Activated T-helper 17 cell treated with anti-CD3 and anti-CD28 coated beads, Interleukin-2, amount 50 U/mL, for 72 hours (primary cell): Measurements from ENCODE around the gene RASSF3. TPM values are rescaled to one million over a fixed set of nuclear protein-coding genes. Genes with fewer than 3 reads are reported as not detected.
"Not testable (repeated sequence)": the region's sequence is repeated elsewhere in the genome, so short reads cannot be mapped to it uniquely, and the experiment has no call there.

Experiments used
- ATAC-seq: fragments of 150-1000 bp; cut with Tn5 transposase; replicated peaks from 2 replicates; pipeline ENCODE4 v1.10.0; 2021; ENCODE audit warnings: mild to moderate bottlenecking, moderate library complexity
- H3K27ac Mint-ChIP-seq: one replicate; pipeline ENCODE4 v1.8.0; 2022; ENCODE audit warnings: mixed read lengths
- H3K27me3 Mint-ChIP-seq: one replicate; pipeline ENCODE4 v1.8.0; 2022; ENCODE audit warnings: mixed read lengths
- H3K36me3 Mint-ChIP-seq: one replicate; pipeline ENCODE4 v1.8.0; 2022; ENCODE audit warnings: low read depth, mild to moderate bottlenecking, mixed read lengths
- H3K4me1 Mint-ChIP-seq: one replicate; pipeline ENCODE4 v1.8.0; 2022; ENCODE audit warnings: mixed read lengths
- H3K4me3 Mint-ChIP-seq: one replicate; pipeline ENCODE4 v1.8.0; 2022; ENCODE audit warnings: mild to moderate bottlenecking, mixed read lengths
- H3K9me3 Mint-ChIP-seq: one replicate; pipeline ENCODE4 v1.8.0; 2022; ENCODE audit warnings: mixed read lengths
- total RNA-seq, 2 donors: library from RNA; stranded (reverse); gene quantifications; one replicate each; pipeline ENCODE4 v1.2.3, GENCODE V29; 2022

Gene RASSF3
- total RNA-seq, 2 donors from 2014 or later, result 31.0 to 43.9 TPM

DNA sequence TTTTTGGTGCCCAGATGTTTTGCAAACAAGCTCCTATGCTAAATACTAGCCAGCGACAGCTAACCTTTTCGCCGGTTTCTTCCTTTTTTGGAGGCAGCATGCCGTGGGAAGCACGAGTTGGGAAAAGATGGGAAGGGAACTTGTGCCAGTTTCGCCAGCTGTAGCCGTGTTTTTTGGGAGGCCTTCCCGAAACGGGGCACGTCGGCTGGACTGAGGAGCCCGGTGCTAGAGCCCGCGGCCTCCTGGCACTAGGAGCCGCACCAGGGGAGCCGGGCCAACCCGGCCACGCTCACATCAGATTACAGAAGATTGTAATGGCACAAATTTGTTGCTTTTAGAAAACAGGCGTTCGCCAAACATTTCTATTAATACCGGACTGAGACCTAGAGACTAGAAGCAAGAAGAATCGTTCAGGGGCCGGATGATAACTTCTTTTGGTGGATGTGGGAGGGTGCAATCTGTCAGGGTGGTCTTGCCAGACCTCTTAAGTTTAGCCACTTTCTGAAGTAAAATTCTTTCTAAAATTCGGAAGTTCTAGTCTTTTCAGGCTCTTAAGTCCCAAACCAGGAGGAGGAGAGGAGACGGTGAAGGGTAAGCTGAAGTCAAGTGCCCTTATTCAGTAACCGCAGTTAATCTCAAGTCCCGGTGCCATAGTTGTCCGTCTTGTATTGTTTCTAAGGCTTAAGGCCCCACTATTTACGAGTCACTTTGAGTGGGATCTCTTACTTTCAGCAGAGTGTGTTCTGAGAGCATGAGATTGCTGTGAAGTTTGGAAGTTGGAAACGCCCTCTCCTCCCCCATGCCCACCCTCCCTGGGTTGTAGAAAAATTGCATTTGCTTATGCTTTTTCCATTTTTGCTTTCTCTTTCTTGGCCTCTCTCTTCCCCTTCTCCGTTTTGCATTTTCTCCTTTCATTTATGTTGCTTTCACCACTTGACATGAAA, 1.3 kb downstream of the RASSF3 start:
- Mint-ChIP-seq H3K27me3 (no peaks in the 10 kb centered on the region), H3K27ac (peak overlapping the region; percentile 90), H3K4me1 (peaks cover 33% of the 10 kb centered on the region), H3K36me3 (peaks cover 61% of the 10 kb centered on the region), H3K4me3 (peak overlapping the region; percentile 91), H3K9me3 (no peaks in the 10 kb centered on the region)
- no peak for ATAC-seq

GRCh38 chr12:64612843-64613242, 2.5 kb downstream of the RASSF3 start:
- peaks cover 68% of the 10 kb centered on the region for H3K36me3 Mint-ChIP-seq
- H3K27ac Mint-ChIP-seq, result peak overlapping the region; percentile 90
- H3K27me3 Mint-ChIP-seq, result no peaks in the 10 kb centered on the region
- peaks cover 35% of the 10 kb centered on the region for H3K4me1 Mint-ChIP-seq
- no peak for ATAC-seq
- H3K9me3 Mint-ChIP-seq, result no peaks in the 10 kb centered on the region
- H3K4me3 Mint-ChIP-seq, result peak overlapping the region; percentile 91

DNA sequence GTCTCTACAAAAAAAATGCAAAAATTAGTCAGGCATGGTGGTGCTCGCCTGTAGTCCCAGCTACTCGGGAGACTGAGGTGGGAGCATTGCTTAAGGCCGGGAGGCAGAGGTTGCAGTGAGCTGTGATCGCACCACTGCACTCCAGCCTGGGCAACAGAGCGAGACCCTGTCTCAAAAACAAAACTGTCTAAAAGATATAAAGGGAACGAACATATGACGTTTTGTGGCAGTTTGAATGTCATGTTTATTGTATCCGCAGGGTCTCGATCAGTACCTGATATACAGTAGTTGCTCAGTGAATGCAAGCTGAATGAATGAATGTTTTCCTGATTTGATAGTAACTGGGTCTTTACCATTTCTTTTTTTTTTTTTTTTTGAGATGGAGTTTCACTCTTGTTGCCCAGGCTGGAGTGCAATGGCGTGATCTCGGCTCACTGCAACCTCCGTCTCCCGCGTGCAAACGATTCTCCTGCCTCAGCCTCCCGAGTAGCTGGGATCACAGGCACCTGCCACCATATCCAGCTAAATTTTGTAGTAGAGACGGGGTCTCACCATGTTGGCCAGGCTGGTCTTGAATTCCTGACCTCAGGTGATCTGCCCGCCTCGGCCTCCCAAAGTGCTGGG, 3.6 kb downstream of the RASSF3 start:
- not testable (repeated sequence) for H3K27me3 Mint-ChIP-seq, ATAC-seq, H3K9me3 Mint-ChIP-seq
- Mint-ChIP-seq H3K4me3 (peak overlapping the region; percentile 91), H3K4me1 (peaks cover 32% of the 10 kb centered on the region), H3K36me3 (peaks cover 70% of the 10 kb centered on the region), H3K27ac (peak overlapping the region; percentile 43)

GRCh38 chr12:64616201-64616600, 5.9 kb downstream of the RASSF3 start:
- peaks cover 36% of the 10 kb centered on the region for H3K4me1 Mint-ChIP-seq
- H3K9me3 Mint-ChIP-seq, result no peaks in the 10 kb centered on the region
- no peaks in the 10 kb centered on the region for H3K27me3 Mint-ChIP-seq
- peak overlapping the region; percentile 67 for H3K27ac Mint-ChIP-seq
- no peak for ATAC-seq
- peaks cover 70% of the 10 kb centered on the region for H3K36me3 Mint-ChIP-seq
- H3K4me3 Mint-ChIP-seq, result peak overlapping the region; percentile 91

GRCh38 chr12:64618953-64619590, 8.8 kb downstream of the RASSF3 start:
- Mint-ChIP-seq H3K27me3 (no peaks in the 10 kb centered on the region), H3K4me1 (peaks cover 30% of the 10 kb centered on the region), H3K27ac (peak overlapping the region; percentile 63), H3K4me3 (peak overlapping the region; percentile 50), H3K36me3 (peaks cover 52% of the 10 kb centered on the region), H3K9me3 (no peaks in the 10 kb centered on the region)
- ATAC-seq, result peak; percentile 28

DNA sequence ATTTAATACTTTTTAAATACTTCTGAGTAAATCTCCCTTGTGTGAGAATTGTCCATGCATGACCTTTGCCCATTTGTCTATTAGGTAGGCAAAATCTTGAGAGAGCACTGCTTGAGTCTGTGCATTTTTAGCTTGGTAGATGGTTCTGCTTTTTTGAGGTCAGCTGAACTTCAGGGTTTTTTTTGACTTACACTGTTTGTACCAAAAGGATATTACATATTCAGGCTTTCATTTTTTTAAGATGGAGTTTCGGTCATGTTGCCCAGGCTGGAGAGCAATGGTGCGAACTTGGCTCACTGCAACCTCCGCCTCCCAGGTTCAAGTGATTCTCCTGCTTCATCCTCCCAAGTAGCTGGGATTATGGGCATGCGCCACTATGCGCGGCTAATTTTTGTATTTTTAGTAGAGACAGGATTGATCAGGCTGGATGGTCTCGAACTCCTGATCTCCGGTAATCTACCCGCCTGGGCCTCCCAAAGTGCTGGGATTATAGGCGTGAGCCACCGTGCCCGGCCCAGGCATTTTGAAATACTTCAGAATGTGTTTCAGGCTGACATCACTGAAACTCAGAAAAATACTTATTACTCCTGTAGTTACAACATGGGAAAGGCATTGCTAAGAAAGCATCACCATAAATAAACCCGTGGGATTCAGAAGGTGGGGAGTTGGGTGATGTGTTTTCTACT, 11.1 kb downstream of the RASSF3 start:
- Mint-ChIP-seq H3K4me1 (peaks cover 25% of the 10 kb centered on the region), H3K36me3 (peaks cover 37% of the 10 kb centered on the region), H3K27ac (no peak overlapping the region), H3K4me3 (no peak overlapping the region), H3K27me3 (no peaks in the 10 kb centered on the region), H3K9me3 (no peaks in the 10 kb centered on the region)
- no peak for ATAC-seq

- Mint-ChIP-seq H3K27me3 (no peaks in the 10 kb centered on the region), H3K36me3 (peaks cover 24% of the 10 kb centered on the region), H3K27ac (no peak overlapping the region), H3K4me1 (peaks cover 32% of the 10 kb centered on the region), H3K9me3 (no peaks in the 10 kb centered on the region), H3K4me3 (peak overlapping the region; percentile 86)
- no peak for ATAC-seq
Observed at GRCh38 chr12:64624035-64624434, 13.7 kb downstream of the RASSF3 start.

DNA sequence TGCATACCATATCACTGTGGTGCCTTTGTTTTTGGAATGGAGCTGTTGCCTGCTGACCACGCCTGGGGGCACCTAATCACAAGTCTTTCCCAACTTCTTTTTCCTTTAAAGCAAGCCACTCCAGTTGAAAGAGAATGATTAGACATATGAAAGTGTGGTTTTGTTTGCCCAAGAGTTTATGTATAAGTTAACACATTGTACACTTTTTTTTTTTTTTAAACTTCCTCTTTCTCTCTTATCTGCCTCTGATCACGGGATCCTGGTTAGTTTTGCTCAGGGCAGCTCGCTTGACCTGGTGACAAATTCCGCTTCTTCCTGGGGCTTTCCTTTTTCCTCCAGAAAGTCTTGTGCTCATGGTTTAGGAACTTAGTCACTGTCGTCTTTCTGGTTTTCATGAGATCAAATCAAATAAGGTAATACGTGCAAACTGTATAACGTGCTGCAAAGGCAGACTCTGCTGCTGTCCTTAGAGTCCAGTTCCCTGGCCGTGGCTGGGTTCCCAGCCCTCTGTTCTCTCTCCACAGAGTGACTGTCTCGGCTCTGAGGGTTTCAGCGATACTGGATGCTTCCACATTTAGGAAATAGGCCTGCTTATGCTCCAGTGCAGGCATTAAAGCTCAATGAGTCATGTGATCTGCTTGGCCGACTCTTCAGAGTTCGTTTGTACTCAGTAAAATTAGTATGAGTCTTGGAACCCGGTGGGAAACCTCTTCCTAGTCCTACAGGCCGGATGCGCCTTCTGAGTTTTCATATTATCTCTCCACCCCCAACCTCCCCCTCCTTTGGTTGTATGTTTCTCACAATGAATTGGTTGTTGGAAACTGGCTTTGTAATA, 15.2 kb downstream of the RASSF3 start:
- Mint-ChIP-seq H3K27me3 (no peaks in the 10 kb centered on the region), H3K27ac (peak overlapping the region; percentile 92), H3K9me3 (no peaks in the 10 kb centered on the region), H3K4me1 (peaks cover 28% of the 10 kb centered on the region), H3K4me3 (peak overlapping the region; percentile 86), H3K36me3 (peaks cover 32% of the 10 kb centered on the region)
- peak; percentile 86 for ATAC-seq

- not testable (repeated sequence) for H3K9me3 Mint-ChIP-seq, ATAC-seq, H3K27me3 Mint-ChIP-seq
- Mint-ChIP-seq H3K27ac (peak overlapping the region; percentile 16), H3K36me3 (peaks cover 43% of the 10 kb centered on the region), H3K4me1 (peaks cover 39% of the 10 kb centered on the region), H3K4me3 (peak overlapping the region; percentile 44)
Observed at GRCh38 chr12:64626588-64626987, 16.3 kb downstream of the RASSF3 start.

- Mint-ChIP-seq H3K27ac (peak overlapping the region; percentile 16), H3K36me3 (peaks cover 45% of the 10 kb centered on the region), H3K9me3 (peaks cover 6% of the 10 kb centered on the region), H3K4me1 (peaks cover 49% of the 10 kb centered on the region), H3K27me3 (no peaks in the 10 kb centered on the region), H3K4me3 (peak overlapping the region; percentile 44)
- no peak for ATAC-seq
Observed at GRCh38 chr12:64627771-64628170, 17.5 kb downstream of the RASSF3 start.

DNA sequence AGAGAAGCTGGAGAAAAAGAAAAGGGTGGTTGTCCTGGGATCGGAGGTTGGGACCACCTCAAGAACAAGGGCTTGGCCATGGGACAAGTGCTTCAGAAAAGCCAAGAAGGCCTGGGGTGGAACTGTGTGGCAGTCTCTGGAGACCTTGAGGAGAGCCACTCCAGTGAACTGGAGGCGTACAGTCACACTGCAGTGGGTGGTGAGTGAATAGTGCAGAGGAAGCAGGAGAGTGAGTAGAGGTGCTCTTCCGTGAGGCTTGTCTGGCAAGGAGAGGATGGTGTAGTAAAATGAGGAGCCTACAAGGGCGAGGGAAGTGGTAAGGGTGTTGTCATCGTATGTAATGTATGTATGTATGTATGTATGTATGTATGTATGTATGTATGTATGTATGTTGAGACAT, 20.9 kb downstream of the RASSF3 start:
- H3K4me3 Mint-ChIP-seq, result peak overlapping the region; percentile 9
- H3K27me3 Mint-ChIP-seq, result no peaks in the 10 kb centered on the region
- peak overlapping the region; percentile 30 for H3K27ac Mint-ChIP-seq
- peak; percentile 44 for ATAC-seq
- peaks cover 6% of the 10 kb centered on the region for H3K9me3 Mint-ChIP-seq
- peaks cover 51% of the 10 kb centered on the region for H3K4me1 Mint-ChIP-seq
- peaks cover 63% of the 10 kb centered on the region for H3K36me3 Mint-ChIP-seq

GRCh38 chr12:64633011-64633939, 23.0 kb downstream of the RASSF3 start:
- peak overlapping the region; percentile 25 for H3K4me3 Mint-ChIP-seq
- ATAC-seq, result peak; percentile 16

More at GRCh38 chr12:64633011-64633939, 23.0 kb downstream of the RASSF3 start:
- Mint-ChIP-seq H3K4me1 (peaks cover 39% of the 10 kb centered on the region), H3K27me3 (no peaks in the 10 kb centered on the region), H3K36me3 (peaks cover 70% of the 10 kb centered on the region), H3K27ac (peak overlapping the region; percentile 68), H3K9me3 (peaks cover 6% of the 10 kb centered on the region)
